ENCODE measurements around the gene PARD3.

Gene PARD3

DNA sequence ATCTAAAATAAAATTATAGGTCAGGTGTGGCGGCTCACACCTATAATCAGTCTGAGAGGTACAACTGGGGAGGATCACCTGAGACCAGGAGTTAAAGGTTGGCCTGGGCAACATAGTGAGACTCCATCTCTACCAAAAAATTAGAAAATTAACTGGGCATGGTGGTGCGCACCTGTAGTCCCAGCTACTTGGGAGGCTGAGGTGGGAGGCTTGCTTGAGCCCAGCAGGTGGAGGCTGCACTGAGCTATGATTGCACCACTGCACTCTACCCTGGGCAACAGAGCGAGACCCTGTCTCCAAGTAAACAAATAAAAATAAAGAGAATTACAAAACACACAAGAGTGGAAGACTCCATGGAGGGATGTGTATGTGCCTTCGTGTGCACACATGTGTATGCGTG is 171.5 kb downstream of the PARD3 start:
- no peaks in the 10 kb centered on the region for H3F3A ChIP-seq (ENCODE audit: low read depth)
- H3K9me3 ChIP-seq (ENCODE audit: insufficient read depth, low read depth, low read length) = no peaks in the 10 kb centered on the region
- H3K9ac ChIP-seq (ENCODE audit: low read depth, low read length, poor library complexity, severe bottlenecking) = no peak overlapping the region
- H3K79me2 ChIP-seq (ENCODE audit: insufficient read depth, low read length) = peaks cover 41% of the 10 kb centered on the region
- no peak overlapping the region for H3K4me2 ChIP-seq (ENCODE audit: low read depth, low read length, poor library complexity, severe bottlenecking)
- no peak overlapping the region for H3K4me3 ChIP-seq (ENCODE audit: low read length, poor library complexity, severe bottlenecking)
- no peaks in the 10 kb centered on the region for H3K36me3 ChIP-seq (ENCODE audit: insufficient read depth, low read length)
- no peaks in the 10 kb centered on the region for H3K4me1 ChIP-seq (ENCODE audit: insufficient read depth, low read length, poor library complexity, severe bottlenecking)
- no peak for TF ChIP-seq EZH2phosphoT487 (IDR thresholded peaks at IDR 0.05; ENCODE audit: borderline replicate concordance)
- no peak for TF ChIP-seq CTCF (conservative IDR thresholded peaks at IDR 0.05; ENCODE audit: low read length)
- H4K20me1 ChIP-seq (ENCODE audit: insufficient read depth, low read length, poor library complexity, severe bottlenecking) = peaks cover 5% of the 10 kb centered on the region
- H3K27me3 ChIP-seq (ENCODE audit: insufficient read depth, low read length, poor library complexity, severe bottlenecking) = no peaks in the 10 kb centered on the region
- no peak overlapping the region for H2AFZ ChIP-seq (ENCODE audit: low read length)
- H3K9me2 ChIP-seq (replicated peaks; ENCODE audit: low read depth, low read length) = no peaks in the 10 kb centered on the region

DNA sequence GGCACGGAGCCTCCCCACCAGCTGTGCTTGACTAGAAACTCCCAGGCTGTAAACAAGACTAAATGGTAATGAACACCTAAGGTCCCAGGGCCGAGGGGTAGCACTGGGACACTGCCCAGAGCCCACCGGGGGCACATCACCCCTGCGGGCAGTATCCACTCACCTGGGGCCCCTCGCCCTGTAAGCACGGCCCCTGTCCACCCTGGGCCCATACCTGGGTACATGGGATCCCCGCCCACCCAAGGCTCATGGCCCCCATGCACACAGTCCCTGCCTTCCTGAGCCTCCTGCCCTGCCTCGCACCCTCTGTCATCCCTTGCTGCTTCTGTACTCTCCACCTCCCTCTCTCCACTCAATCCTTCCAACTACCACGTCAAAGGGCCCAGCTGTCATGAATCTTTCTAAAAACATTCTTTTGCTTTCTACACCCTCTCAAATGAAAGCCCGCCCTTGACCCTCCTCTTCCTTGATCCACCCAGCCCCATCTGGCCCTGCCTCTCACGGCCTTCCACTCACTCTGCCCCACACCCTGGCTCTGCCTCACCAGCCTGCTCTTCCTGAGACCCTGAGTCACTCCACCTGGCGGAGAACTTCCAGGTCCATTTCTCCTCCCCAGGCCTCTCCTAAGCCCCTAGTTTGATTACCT is 173.1 kb downstream of the PARD3 start:
- H4K20me1 ChIP-seq (ENCODE audit: insufficient read depth, low read length, poor library complexity, severe bottlenecking) = peaks cover 15% of the 10 kb centered on the region
- no peak overlapping the region for H3K9ac ChIP-seq (ENCODE audit: low read depth, low read length, poor library complexity, severe bottlenecking)
- no peaks in the 10 kb centered on the region for H3F3A ChIP-seq (ENCODE audit: low read depth)
- no peak for TF ChIP-seq EZH2phosphoT487 (IDR thresholded peaks at IDR 0.05; ENCODE audit: borderline replicate concordance)
- TF ChIP-seq CTCF (conservative IDR thresholded peaks at IDR 0.05; ENCODE audit: low read length) = no peak
- no peak overlapping the region for H3K4me2 ChIP-seq (ENCODE audit: low read depth, low read length, poor library complexity, severe bottlenecking)
- peaks cover 6% of the 10 kb centered on the region for H3K4me1 ChIP-seq (ENCODE audit: insufficient read depth, low read length, poor library complexity, severe bottlenecking)
- no peaks in the 10 kb centered on the region for H3K36me3 ChIP-seq (ENCODE audit: insufficient read depth, low read length)
- H3K9me3 ChIP-seq (ENCODE audit: insufficient read depth, low read depth, low read length) = no peaks in the 10 kb centered on the region
- no peaks in the 10 kb centered on the region for H3K9me2 ChIP-seq (replicated peaks; ENCODE audit: low read depth, low read length)
- no peaks in the 10 kb centered on the region for H3K27me3 ChIP-seq (ENCODE audit: insufficient read depth, low read length, poor library complexity, severe bottlenecking)
- H3K4me3 ChIP-seq (ENCODE audit: low read length, poor library complexity, severe bottlenecking) = no peak overlapping the region
- no peak overlapping the region for H2AFZ ChIP-seq (ENCODE audit: low read length)
- peaks cover 42% of the 10 kb centered on the region for H3K79me2 ChIP-seq (ENCODE audit: insufficient read depth, low read length)

GRCh38 chr10:34641147-34641912 is 173.8 kb downstream of the PARD3 start:
- no peaks in the 10 kb centered on the region for H3K36me3 ChIP-seq (ENCODE audit: insufficient read depth, low read length)
- H3K4me2 ChIP-seq (ENCODE audit: low read depth, low read length, poor library complexity, severe bottlenecking) = no peak overlapping the region
- no peaks in the 10 kb centered on the region for H3K9me3 ChIP-seq (ENCODE audit: insufficient read depth, low read depth, low read length)
- no peak overlapping the region for H3K4me3 ChIP-seq (ENCODE audit: low read length, poor library complexity, severe bottlenecking)
- no peak overlapping the region for H3K9ac ChIP-seq (ENCODE audit: low read depth, low read length, poor library complexity, severe bottlenecking)
- no peak overlapping the region for H2AFZ ChIP-seq (ENCODE audit: low read length)
- no peaks in the 10 kb centered on the region for H3K27me3 ChIP-seq (ENCODE audit: insufficient read depth, low read length, poor library complexity, severe bottlenecking)
- no peaks in the 10 kb centered on the region for H3F3A ChIP-seq (ENCODE audit: low read depth)
- H3K4me1 ChIP-seq (ENCODE audit: insufficient read depth, low read length, poor library complexity, severe bottlenecking) = peaks cover 6% of the 10 kb centered on the region
- peaks cover 42% of the 10 kb centered on the region for H3K79me2 ChIP-seq (ENCODE audit: insufficient read depth, low read length)
- H3K9me2 ChIP-seq (replicated peaks; ENCODE audit: low read depth, low read length) = no peaks in the 10 kb centered on the region
- peaks cover 15% of the 10 kb centered on the region for H4K20me1 ChIP-seq (ENCODE audit: insufficient read depth, low read length, poor library complexity, severe bottlenecking)
- no peak for TF ChIP-seq CTCF (conservative IDR thresholded peaks at IDR 0.05; ENCODE audit: low read length)
- no peak for TF ChIP-seq EZH2phosphoT487 (IDR thresholded peaks at IDR 0.05; ENCODE audit: borderline replicate concordance)

All from Loucy (cell line).